Prostate gland (tissue), 2 donors: Measurements from ENCODE around the gene SEPTIN6. TPM values are rescaled to one million over a fixed set of nuclear protein-coding genes. Genes with fewer than 3 reads are reported as not detected.

Experiments
- DNase-seq: peaks from one replicate; pipeline ENCODE4 v3.0.0-alpha.2; 2019; ENCODE audit warnings: low spot score
- H3K27ac ChIP-seq, 2 donors: fragments of 200-600 bp; sonication (generic); 2 replicates each; pipeline ENCODE4 v1.5.1; 2017 to 2019
- H3K27me3 ChIP-seq: fragments of 200-600 bp; sonication (generic); replicated peaks from 2 replicates; pipeline ENCODE4 v1.5.1; 2019; ENCODE audit not compliant: insufficient read depth
- H3K36me3 ChIP-seq, 2 donors: fragments of 200-600 bp; sonication (generic); 1 replicate in 1 of 2; 2 replicates in 1 of 2; pipeline versions ENCODE4 v1.5.1 to v1.8.1; 2017 to 2019
- H3K4me1 ChIP-seq: fragments of 200-600 bp; sonication (generic); replicated peaks from 2 replicates; pipeline ENCODE4 v1.5.1; 2019
- H3K4me3 ChIP-seq, 2 donors: fragments of 200-600 bp; sonication (generic); 2 replicates each; pipeline ENCODE4 v1.5.1; 2017 to 2019
- H3K9me3 ChIP-seq: fragments of 200-600 bp; sonication (generic); 2 replicates; pipeline ENCODE4 v1.5.1; 2017
- POLR2A ChIP-seq: fragments of 450-650 bp; IDR thresholded peaks from one replicate; pipeline ENCODE4 v1.6.1; 2016; ENCODE audit warnings: antibody characterized with exemption, mild to moderate bottlenecking
- POLR2AphosphoS5 ChIP-seq: sonication (generic); formaldehyde crosslinking; IDR thresholded peaks from one replicate; pipeline ENCODE4 v1.6.1; 2017; ENCODE audit warnings: antibody characterized with exemption
- WGBS: methylation state at CpG from one replicate; pipeline ENCODE4 v1.1.5; 2018; 5-methylcytosine and 5-hydroxymethylcytosine counted together
- intact Hi-C: fragments of 100-400 bp; cut with DNase I; formaldehyde crosslinking; loops from one replicate; pipeline ENCODE4 v1.14.2; 2022
- total RNA-seq, 2 donors: library from RNA; depleted of rRNA; stranded (reverse); fragments of >200 nt; gene quantifications; one replicate each; pipeline ENCODE4 v1.1.0, GENCODE V29; 2016
- TF ChIP-seq, protein P1 (sequence below), 4 experiments: fragments of 200-600 bp in 2 of 4; fragments of 450-650 bp in 2 of 4; sonication (generic) in 2 of 4; IDR thresholded peaks; 1 replicate in 3 of 4; 2 replicates in 1 of 4; pipeline ENCODE4 v1.5.1; 2016 to 2019; ENCODE audit warnings: antibody characterized with exemption in 4 of 4, mild to moderate bottlenecking in 2 of 4, moderate library complexity in 2 of 4

Gene SEPTIN6
- total RNA-seq, 2 donors from 2014 or later = 20.5 to 175 TPM

DNA sequence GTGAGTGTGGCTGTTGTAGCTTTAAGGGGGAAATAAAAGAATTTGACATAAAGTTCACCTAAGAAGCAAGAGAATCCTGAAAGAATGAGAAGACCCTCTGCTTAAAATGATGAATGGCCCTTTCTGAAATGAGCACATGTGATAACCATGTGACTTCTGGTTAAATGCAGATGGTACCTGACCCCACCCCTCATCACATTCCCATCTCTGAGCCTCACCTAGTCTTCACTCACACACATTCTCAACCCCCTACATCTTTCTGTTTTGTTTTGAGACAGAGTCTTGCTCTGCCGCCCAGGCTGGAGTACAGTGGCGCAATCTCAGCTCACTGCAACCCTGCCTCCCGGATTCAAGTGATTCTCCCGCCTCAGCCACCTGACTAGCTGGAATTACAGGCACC is 31.5 kb downstream of the SEPTIN6 start:
- no peaks in the 10 kb centered on the region for H3K9me3 ChIP-seq
- intact Hi-C loops = no loop called here
- DNase-seq = no peak
- 91% methylated on average over 4 of the region's 4 CpGs for WGBS
- no peak for TF ChIP-seq POLR2AphosphoS5
- TF ChIP-seq, protein P1, sequence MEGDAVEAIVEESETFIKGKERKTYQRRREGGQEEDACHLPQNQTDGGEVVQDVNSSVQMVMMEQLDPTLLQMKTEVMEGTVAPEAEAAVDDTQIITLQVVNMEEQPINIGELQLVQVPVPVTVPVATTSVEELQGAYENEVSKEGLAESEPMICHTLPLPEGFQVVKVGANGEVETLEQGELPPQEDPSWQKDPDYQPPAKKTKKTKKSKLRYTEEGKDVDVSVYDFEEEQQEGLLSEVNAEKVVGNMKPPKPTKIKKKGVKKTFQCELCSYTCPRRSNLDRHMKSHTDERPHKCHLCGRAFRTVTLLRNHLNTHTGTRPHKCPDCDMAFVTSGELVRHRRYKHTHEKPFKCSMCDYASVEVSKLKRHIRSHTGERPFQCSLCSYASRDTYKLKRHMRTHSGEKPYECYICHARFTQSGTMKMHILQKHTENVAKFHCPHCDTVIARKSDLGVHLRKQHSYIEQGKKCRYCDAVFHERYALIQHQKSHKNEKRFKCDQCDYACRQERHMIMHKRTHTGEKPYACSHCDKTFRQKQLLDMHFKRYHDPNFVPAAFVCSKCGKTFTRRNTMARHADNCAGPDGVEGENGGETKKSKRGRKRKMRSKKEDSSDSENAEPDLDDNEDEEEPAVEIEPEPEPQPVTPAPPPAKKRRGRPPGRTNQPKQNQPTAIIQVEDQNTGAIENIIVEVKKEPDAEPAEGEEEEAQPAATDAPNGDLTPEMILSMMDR (IDR thresholded peaks at IDR 0.05) = no peak
- no peak for TF ChIP-seq POLR2A
- no peaks in the 10 kb centered on the region for H3K36me3 ChIP-seq
- no peaks in the 10 kb centered on the region for H3K27me3 ChIP-seq
- H3K4me1 ChIP-seq = no peaks in the 10 kb centered on the region
- H3K27ac ChIP-seq = no peak overlapping the region
- H3K4me3 ChIP-seq = no peak overlapping the region

DNA sequence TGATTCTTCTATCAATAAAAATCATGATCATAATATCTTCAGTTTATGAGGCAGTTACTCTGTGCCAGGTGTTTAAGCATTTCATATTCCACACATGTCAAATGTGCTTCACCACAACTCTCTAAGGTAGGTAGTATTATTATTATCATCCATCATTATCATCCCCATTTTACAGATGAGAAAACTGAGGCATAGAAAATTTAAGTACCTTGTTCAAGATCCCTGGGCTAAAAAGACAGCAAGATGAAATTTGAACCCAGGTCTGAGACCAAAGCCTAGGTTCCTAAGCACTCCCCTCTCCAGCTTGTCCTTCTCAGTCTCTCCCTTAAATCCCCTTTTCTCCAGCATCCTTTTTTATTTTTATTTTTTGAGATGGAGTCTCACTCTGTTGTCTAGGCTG is 33.4 kb downstream of the SEPTIN6 start:
- Histone ChIP-seq H3K9me3 (no peaks in the 10 kb centered on the region), H3K4me1 (no peaks in the 10 kb centered on the region), H3K36me3 (no peaks in the 10 kb centered on the region), H3K27me3 (no peaks in the 10 kb centered on the region), H3K4me3 (no peak overlapping the region), H3K27ac (no peak overlapping the region)
- intact Hi-C loops = no loop called here
- TF ChIP-seq POLR2A (no peak), POLR2AphosphoS5 (no peak)
- TF ChIP-seq, protein P1 (IDR thresholded peaks at IDR 0.05) = no peak
- no peak for DNase-seq

DNA sequence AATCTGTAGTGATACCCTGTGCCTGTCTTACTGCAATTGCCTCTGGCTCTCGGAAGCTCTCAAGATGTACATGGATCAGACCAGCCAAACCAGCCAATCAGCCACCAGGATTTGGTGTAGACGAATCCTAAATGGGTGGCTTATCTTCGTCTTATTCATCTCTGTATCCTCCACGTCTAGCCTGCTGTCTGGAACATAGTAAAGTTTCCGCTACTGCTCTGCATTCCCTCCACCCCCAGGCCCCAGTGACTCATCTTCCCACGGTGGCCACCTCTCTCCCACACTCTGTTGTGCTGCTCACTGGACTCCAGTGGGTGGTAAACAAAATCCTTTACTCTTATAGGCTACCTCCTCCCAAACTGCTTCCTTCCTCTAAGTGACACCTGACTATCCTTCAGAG is 37.8 kb downstream of the SEPTIN6 start:
- Histone ChIP-seq H3K9me3 (no peaks in the 10 kb centered on the region), H3K4me3 (no peak overlapping the region), H3K27ac (no peak overlapping the region), H3K36me3 (no peaks in the 10 kb centered on the region), H3K27me3 (no peaks in the 10 kb centered on the region), H3K4me1 (no peaks in the 10 kb centered on the region)
- DNase-seq = no peak
- TF ChIP-seq, protein P1 (IDR thresholded peaks at IDR 0.05) = no peak
- no peak for TF ChIP-seq POLR2A
- no peak for TF ChIP-seq POLR2AphosphoS5
- WGBS = 57% methylated on average over 6 of the region's 6 CpGs
- intact Hi-C loops = no loop called here

DNA sequence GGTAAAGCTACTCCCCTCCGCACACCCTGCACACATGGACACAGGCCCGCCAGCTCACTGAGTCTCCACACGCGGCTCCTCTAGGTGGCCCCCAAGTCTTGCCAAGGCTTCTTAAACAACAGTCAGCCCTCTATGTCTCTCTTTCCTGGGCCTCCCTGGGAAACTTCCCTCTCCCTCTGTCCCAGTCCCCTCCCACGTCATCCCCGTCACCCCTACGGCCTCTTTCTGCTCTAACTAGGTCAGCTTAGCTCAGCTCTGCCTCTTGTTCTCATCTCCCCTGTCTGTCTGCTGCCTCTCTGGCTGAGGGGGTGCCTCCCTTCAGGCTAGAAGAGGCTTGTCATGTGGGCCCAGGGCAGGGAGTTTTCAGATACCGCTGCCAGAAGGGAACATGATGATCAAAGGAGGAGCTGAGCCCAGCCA is 38.8 kb downstream of the SEPTIN6 start:
- H3K27ac ChIP-seq = peak overlapping the region in 1 of 2 donors; percentile 8
- no peaks in the 10 kb centered on the region for H3K4me1 ChIP-seq
- H3K4me3 ChIP-seq = no peak overlapping the region
- peak; percentile 7 for DNase-seq
- WGBS = 30% methylated on average over 8 of the region's 8 CpGs
- TF ChIP-seq POLR2A (no peak), POLR2AphosphoS5 (no peak)
- TF ChIP-seq, protein P1 (IDR thresholded peaks at IDR 0.05) = no peak
- no peaks in the 10 kb centered on the region for H3K9me3 ChIP-seq
- no peaks in the 10 kb centered on the region for H3K36me3 ChIP-seq
- intact Hi-C loops = no loop called here
- H3K27me3 ChIP-seq = no peaks in the 10 kb centered on the region

DNA sequence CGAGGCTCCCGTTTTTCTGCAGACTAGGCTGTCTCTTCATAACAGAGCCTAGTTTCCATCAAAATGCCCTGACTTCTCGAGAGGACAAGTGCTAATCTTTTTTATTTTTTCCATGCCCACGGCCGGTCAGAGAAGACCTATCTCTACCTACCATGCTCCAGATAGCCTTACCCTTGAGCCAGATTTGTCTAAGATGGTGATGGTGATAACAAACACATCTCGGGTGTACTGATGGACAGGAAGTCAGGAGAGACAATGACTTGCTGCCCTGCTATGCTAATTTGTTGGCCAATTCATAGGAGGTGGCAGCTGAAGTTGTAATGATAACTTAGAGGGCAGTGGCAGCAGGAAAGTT is 44.6 kb downstream of the SEPTIN6 start:
- no peak overlapping the region for H3K27ac ChIP-seq
- no peaks in the 10 kb centered on the region for H3K9me3 ChIP-seq
- DNase-seq = no peak
- TF ChIP-seq POLR2A = no peak
- TF ChIP-seq POLR2AphosphoS5 = no peak
- TF ChIP-seq, protein P1 (IDR thresholded peaks at IDR 0.05) = no peak
- H3K4me3 ChIP-seq = no peak overlapping the region
- 84% methylated on average over 6 of the region's 6 CpGs for WGBS
- no peaks in the 10 kb centered on the region for H3K36me3 ChIP-seq
- intact Hi-C loops = no loop called here
- H3K4me1 ChIP-seq = no peaks in the 10 kb centered on the region
- H3K27me3 ChIP-seq = no peaks in the 10 kb centered on the region
